Glomerular visceral epithelial cell (primary cell): ENCODE data around the gene SNX5.

Experiments used
- DNase-seq: peaks from one replicate; pipeline ENCODE4 v3.0.0-alpha.2; 2016; ENCODE audit errors: extremely low spot score

The SNX5 gene

DNA sequence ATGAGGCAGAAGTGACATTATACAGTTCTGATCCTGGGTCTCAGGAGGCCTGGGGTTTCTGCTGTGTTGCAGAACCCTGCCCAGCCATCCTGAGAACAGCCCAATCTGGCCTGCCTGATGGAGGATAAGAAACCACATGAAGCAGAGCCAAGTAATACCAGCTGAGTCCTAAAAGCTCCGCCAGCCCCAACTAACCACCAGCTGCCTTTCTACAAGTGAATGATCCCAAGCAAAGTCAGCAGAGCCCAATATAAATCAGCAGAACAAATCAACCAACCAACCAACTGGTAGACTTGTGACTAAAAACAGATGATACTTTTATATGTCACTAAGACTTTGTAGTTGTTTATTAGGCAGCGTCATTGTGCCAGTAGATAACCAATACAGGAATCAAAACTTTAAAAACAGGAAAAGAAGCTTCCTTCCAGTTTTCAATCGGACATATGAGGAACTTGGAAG, 52.1 kb downstream of the SNX5 start:
- DNase-seq, result no peak

DNA sequence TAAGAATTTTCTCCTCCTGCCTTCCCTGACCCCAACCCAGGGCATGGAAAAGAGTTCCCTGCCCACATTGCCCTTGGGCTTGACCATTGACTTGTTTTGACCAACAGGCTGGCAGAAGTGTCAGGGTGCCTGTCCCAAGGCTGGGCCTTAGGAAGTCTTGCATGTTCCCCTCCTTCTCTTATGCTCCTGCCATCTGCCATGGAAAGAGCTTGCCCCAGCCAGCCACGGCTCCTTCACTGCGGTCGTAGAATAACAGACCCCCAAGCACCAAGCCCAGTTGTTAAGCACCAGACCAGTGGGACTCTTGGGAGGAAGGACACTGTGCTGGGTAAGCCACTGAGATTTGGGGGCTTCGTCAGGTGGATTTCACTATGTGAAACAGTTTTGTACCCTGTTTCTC, 53.6 kb downstream of the SNX5 start:
- DNase-seq, result no peak

DNA sequence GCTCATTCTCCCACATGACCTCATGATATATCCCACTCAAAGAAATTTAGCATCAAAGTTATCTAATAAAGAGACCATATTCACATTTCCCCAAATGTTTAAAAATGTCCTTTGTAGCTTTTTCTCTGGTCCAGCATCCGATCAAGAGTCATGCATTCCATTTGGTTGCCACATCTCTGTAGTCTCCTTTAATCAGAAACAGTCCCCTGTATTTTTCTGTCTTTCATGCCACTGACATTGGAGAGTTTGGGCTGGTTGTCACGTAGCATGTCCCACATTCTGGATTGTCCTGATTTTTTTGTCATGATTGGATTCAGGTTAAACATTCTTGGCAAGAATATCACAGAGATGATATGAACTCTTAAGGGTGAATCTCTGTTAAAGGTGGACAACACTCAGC, 55.7 kb downstream of the SNX5 start:
- DNase-seq, result no peak

DNA sequence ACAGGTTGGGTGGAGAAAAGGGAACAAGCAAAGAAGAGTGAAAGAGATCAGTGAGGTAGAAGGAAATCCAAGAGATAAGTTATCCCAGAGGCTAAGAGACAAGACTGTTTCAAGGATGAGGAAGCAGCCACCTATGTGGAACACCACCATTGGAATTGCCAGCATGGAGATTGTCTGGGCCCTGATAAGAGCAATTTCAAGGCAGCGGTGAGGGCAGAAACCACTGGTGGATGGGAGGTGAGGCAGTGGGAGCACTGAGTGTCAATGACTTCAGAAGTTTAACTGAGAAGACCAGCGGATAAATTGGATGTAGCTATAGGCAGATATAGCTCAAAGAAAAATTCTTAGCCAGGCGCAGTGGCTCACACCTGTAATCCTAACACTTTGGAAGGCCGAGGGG, 56.7 kb downstream of the SNX5 start:
- DNase-seq, result no peak

DNA sequence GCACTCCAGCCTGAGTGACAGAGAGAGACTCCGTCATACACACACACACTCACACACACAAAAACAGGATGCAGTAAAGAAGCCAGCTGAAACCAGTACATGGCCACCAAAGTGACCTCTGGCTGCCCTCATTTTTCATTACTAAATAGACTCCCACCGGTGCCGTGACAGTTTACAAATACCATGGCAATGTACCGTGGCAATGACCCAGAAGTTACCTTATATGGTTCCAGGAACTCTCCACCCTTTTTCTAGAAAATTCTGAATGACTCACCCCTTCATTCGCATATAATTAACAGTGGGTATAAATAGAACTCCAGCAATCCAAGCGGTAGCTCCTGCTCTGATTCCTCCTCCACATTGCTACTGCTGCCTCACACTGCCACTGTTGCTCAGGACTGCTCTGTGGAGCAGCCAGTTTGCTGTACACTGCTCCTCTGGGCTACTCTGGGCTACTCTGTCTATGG, 57.7 kb downstream of the SNX5 start:
- peak; percentile 42 for DNase-seq

DNA sequence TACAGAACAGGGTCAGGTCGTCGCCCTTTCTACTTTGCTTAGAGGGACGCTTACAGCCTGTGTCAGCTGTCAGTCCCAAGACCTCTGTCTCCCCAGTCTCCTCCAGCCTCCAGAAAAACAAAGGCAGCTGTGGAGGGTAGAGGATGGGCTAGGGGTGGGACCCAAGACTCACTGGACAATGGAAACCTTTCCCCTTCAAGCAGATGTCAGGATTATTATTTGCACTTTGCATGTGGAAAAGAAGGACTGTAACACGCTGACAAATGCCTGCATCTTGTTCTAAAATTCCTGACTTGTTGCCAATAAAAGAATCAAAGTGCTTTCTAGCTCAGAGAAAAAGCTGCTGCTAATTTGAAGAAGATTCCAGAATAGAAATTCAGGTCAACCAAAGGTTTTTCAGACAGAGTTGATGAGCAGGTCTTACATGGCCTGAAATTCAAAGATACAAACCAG, 58.7 kb downstream of the SNX5 start:
- DNase-seq, result no peak

DNA sequence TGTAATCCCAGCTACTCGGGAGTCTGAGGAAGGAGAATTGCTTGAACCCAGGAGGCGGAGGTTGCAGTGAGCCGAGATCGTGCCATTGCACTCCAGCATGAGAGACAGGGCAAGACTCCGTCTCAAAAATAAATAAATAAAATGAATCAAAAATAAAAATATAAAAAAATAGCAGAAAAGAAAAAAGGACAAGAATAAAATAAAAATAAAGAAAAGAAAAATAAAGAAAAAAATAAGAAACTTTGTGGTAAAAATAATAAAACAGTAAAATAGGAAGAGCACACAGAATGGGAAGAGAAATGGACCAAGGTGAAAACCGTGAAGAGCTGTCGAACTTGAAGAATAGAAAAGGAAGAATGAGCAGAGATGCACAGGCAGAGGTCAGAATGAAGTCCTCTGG, 63.0 kb downstream of the SNX5 start:
- DNase-seq, result no peak

DNA sequence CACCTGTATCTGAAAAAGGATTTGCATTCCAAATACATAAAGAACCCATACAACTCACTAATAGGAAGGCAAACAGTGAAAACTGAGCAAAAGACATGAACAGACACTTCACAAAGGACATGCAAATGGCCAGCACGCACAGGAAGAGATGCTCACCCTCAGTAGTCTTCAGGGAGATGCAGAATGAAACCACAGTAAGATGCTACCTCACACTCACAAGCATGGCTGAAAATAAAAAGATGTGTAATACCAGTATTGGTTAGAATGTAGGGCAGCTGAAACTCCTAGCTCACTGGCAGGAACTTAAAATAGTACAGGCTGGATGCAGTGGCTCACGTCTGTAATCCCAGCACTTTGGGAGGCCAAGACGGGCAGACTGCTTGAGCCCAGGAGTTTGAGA, 64.6 kb downstream of the SNX5 start:
- no peak for DNase-seq

DNA sequence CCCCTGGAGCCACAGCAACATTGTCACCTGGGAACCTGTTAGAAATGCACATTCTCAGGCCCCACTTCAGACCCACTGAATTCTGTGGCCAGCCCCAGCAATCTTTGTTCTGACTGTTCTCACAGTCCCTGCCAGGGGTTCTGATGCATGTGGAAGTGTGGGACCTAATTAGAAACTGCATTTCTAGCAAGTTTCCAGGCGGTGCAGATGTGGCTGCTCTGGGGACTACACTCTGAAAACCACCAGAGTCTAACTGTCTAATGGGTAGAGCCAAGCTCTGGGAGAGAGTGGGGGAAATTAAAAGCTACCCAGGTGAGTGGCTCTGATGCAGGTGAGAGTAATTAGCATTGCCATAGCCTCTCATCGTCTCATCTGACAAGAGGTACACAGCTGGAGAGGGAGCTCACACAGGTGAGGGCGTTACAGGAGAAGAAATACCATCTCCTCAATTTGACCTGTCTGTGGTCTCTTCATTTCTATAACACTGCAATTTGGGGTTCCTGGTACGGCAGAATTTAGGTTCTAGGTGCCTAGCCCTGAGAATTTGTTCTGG, 66.0 kb downstream of the SNX5 start:
- no peak for DNase-seq

DNA sequence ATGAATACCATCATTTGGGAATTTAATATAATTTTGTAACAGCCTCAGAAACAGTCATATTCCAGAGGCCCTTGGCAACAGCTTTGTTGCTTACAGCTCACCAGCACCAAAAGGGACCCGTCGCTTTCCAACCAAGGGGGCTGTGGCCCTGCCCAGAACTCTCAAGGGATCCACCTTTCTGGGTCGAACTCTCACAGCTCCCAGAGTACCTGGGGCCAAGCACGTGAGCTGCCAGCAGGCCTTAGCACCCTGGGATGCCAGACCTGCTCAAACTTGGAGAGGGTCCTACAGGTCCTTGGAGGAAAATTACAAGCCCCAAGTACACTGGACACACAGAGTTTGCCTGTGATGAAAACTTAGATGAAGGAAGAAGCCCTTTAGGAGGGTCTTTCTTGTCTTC, 66.6 kb downstream of the SNX5 start:
- no peak for DNase-seq

DNA sequence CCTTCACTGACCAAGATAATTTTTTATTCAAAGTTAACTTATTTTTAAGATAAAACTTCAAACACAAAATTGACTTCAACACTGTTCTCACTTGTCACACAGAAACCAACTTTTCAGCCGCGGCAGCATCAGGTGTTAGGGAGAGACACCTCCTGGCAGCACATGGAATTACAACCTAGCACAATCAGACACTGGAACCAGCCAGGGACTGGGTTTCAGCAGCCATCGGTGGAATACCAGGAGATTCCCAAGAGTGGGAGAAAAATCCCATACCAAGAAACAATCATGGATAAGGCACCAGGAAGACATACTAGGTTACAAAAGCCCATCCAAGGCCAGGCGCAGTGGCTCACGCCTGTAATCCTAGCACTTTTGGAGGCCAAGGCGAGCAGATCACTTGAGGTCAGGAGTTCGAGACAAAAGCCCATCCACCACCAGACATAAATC, 70.0 kb downstream of the SNX5 start:
- peak; percentile 72 for DNase-seq

DNA sequence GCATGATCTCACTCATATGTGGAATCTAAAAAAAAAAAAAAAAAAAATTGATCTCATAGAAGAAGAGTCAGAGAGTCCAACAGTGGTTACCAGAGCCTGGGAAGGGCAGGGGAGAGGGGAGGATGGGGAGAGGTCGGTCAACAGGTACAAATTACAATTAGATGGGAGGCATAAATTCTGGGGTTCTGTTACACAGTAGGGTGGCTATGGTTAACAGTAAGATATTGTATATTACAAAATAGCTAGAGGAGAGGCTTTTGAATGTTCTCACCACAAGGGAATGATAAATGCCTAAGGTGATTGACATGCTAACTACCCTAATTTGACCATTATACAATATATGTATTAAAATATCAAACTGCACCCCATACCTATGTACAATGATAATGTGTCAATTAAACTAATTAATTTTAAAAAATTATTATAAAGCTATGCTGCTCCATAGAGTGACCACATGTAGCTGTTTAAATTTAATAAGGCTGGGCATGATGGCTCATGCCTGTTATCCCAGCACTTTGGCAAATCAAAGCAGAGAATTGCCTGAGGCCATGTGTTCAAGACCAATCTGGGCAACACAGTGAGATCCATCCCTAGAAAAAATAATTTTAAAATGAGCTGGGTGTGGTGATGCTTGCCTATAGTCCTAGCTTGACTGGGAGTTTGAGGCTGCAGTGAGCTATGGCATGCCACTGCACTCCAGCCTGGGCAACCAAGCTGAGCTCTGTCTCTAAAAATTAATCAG, 70.9 kb downstream of the SNX5 start:
- DNase-seq, result no peak

DNA sequence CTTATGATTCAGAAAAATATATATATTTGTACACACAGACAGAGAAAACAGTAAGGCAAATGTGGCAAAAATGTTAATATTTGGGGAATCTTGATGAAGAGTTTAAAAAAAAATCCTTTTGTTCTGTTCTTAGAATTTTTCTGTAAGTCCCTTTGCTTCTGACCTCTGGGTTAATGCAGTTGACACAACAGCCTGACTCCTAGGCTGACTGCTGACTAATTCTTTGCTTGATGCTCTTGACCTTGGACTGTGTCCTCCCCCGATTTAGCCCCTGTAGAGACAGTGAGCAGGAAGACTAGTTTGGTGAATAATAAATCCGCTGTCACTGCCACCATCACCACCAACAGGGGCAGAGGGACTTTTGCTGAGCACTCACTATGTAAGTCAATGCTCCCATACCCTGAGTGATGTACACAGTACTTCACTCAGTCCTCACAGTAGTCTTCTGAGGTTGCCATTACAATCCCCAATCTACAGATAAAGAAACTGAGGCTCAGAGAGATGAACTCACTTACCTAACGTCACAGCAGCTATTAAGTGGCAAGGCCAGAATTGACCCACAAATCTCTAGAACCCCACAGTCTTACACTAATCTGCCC, 71.7 kb downstream of the SNX5 start:
- no peak for DNase-seq

DNA sequence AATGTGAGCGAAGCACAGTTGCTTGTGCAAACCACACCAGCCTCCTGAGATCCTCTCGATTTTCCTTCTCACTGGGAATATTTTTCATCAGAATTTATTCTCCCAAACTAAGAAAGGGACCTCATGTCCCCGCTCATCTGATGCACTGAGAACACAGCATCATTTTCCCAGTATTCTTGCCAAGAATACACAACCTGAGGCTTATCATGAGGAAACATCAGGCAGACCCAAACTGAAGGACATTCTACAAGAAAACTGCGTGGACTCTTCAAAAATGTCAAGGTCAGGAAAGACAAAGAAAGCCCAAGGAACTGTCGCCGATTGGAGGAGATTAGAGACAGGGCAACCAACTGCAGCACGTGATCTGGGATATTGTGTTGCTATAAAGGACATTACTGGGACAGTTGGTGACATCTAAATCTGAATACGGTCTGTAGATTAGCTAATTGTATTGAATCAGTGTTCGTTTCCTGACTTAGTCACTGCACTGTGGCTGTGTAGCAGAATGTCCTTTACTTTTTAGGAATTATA, 72.3 kb downstream of the SNX5 start:
- DNase-seq, result no peak

DNA sequence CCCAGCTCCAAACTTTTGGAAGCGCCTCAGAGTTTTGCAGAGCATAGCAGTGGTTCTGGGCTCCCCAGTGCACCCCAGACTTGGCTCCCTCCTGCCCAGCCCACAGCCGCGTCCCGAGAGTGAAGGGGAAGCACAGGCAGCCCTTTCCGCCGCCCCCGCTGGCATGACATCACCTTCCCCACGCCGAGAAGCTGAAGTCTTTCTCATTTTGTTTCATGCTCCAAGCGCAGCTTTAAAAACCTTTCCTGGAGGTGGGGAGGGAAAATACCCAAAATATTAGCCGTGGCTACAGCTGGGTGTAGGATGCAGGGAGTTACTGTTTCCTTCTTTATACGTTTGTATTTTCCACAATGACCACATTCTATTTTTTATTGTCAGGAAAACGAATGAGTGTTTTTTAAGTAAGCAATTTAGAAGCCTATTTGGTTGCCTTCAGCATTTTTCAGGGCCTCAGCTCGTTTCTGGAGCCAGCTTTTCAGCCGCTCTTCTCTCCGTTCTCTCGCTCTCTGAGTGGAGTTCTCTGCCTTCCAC, 72.9 kb downstream of the SNX5 start:
- DNase-seq, result peak; percentile 50

DNA sequence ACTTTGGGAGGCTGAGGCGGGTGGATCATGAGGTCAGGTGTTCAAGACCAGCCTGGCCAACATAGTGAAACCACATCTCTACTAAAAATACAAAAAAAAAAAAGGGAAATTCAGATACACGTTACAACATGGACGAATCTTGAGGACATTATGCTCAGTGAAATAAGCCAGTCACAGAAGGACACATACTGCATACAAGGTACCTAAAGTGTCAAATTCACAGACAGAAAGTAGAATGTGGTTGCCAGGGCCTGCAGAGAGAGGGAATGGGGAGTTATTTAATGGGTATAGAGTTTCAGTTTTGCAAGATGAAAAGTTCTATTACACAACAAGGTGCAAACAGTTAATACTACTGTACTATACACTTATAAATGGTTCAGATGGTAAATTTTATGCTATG, 75.1 kb downstream of the SNX5 start:
- no peak for DNase-seq

DNA sequence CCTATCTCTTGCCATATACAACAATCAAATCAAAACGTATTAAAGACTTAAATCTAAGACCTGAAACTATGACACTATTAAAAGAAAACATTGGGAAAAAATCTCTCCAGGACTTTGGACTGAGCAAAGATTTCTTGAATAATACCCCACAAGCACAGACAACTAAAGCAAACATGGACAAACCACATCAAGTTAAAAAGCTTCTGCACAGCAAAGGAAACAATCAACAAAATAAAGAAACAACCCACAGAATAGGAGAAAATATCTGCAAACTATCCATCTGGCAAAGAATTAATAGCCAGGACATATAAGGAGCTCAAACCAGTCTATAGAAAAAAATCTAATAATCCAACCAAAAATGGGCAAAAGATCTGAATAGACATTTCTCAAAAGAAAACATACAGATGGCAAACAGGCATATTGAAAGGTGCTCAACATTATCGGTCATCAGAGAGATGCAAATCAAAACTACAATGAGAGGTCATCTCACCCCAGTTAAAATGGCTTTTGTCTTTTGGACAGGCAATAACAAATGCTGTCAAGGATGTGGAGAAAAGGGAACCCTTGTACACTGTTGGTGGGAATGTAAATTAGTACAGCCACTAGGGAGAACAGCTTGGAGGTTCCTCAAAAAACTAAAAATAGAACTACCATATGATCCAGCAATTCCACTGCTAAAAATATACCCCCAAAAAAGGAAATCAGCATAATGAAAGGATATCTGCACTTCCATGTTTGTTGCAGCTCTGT, 76.2 kb downstream of the SNX5 start:
- no peak for DNase-seq
